ENCODE results near the gene OXSR1.
"Not testable (repeated sequence)": the region's sequence is repeated elsewhere in the genome, so short reads cannot be mapped to it uniquely, and the experiment has no call there.

The OXSR1 gene

DNA sequence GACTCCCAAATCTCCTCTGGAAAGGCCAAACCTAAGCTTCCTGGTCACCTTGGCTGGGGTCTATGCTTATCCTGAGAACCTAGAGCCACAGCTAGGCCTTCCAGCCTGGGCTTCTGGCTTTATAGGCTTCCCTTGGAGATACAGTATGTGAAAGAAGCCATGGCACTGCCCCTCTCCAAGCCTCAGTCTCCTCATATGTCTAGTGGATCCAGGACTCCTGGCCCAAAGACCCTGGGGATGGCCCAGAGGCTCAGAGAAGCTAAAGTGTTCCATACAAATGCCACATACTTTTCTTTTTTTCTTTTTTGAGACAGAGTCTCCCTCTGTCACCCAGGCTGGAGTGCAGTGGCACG lies 37.1 kb upstream of the OXSR1 start:
- DNase-seq, result no peak

DNA sequence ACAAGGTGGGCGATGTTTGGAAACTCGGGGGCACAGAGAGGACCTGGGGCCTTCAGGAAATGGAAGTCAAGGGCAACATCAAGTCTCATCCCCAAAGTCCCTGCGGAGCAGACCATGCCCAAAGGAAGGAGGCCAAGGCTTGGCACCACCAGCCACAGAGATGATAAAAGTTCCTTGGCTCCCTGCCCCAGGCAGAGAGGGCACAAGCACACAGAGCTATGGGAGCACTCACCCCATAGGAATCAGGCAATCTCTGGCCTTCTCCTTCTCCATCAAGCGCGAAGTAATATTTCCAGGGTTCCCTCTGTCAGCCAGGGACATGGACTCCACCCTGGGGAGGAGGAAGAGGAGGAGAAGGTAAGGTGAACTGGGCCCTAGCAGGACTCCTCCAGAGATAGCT lies 36.3 kb upstream of the OXSR1 start:
- no peak for DNase-seq

GRCh38 chr3:38130631-38131065 lies 34.7 kb upstream of the OXSR1 start:
- no peak for DNase-seq

GRCh38 chr3:38131621-38132369 lies 33.5 kb upstream of the OXSR1 start:
- DNase-seq, result peak; percentile 49 to 65

GRCh38 chr3:38133209-38133556 lies 32.2 kb upstream of the OXSR1 start:
- no peak for DNase-seq

GRCh38 chr3:38133557-38134405 lies 31.6 kb upstream of the OXSR1 start:
- DNase-seq, result no peak

DNA sequence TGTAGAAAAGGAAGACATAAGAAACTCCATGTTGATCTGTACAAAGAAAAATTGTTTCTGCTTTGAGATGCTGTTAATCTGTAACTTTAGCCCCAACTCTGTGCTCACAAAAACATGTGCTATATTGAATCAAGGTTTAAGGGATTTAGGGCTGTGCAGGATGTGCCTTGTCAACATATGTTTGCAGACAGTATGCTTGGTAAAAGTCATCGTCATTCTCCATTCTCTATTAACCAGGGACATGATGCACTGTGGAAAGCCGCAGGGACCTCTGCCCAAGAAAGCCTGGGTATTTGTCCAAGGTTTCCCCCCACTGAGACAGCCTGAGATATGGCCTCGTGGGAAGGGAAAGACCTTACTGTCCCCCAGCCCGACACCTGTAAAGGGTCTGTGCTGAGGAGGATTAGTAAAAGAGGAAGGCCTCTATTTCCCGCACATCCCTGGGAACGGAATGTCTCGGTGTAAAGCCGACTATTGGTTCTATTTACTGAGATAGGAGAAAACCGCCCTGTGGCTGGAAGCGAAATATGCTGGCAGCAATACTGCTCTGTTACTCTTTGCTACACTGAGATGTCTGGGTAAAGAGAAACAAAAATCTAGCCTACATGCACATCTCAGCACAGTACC lies 30.7 kb upstream of the OXSR1 start:
- not testable (repeated sequence) for DNase-seq

GRCh38 chr3:38135621-38136277 lies 29.6 kb upstream of the OXSR1 start:
- DNase-seq, result peak; percentile 51 to 52

DNA sequence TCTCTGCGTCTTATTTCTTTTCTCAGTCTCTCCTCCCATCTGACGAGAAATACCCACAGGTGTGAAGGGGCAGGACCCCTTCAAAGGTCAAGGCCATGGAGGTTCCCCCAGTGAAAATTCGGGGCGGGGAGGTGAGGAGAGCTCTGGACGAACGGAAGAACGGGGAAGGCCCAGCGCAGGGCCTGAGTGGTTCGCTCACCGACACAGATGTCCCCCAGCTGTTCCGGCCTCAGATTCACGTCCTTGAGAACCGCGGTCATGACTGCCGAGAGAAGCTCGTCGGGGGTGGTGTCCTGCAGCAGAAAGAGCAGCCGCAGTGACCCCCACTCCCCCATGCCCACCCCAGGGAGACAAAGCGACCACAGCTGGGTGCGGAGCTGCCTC lies 29.0 kb upstream of the OXSR1 start:
- peak in 1 of 2 experiments; percentile 27 for DNase-seq

GRCh38 chr3:38136777-38137614 lies 28.3 kb upstream of the OXSR1 start, which contains the start of gene ACAA1:
TSS of gene ACAA1 (minus strand) at chr3:38137127. CDS start at chr3:38137035, 92 bp downstream.
- peak; percentile 100 for DNase-seq

- no peak for DNase-seq
These were observed 27.6 kb upstream of the OXSR1 start for GRCh38 chr3:38137615-38138348.

DNA sequence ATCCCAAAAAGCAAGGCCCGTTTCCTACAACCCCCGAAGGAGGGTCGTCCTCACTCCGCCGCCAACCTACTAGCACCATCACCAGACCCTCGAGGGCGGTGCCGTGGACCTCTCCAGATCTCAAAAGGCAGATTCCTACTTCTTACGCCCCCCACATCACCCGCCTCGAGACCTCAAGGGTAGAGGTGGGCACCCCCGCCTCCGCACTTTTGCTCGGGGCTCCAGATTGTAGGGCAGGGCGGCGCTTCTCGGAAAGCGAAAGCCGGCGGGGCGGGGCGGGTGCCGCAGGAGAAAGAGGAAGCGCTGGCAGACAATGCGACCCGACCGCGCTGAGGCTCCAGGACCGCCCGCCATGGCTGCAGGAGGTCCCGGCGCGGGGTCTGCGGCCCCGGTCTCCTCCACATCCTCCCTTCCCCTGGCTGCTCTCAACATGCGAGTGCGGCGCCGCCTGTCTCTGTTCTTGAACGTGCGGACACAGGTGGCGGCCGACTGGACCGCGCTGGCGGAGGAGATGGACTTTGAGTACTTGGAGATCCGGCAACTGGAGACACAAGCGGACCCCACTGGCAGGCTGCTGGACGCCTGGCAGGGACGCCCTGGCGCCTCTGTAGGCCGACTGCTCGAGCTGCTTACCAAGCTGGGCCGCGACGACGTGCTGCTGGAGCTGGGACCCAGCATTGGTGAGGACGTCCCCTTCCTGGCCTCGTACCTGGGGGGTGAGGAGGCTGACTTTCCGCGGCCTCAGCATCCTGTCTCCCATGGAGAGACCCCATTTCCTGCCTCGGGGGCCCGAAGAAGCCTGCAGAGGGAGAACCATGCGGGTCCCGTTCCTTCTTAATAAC lies 26.8 kb upstream of the OXSR1 start, which contains the start of gene MYD88:
MYD88 (plus strand) TSS at position 313 of the 842 bp plus-strand sequence; CDS start at position 353, 40 bp downstream.
- DNase-seq, result peak; percentile 82 to 89

DNA sequence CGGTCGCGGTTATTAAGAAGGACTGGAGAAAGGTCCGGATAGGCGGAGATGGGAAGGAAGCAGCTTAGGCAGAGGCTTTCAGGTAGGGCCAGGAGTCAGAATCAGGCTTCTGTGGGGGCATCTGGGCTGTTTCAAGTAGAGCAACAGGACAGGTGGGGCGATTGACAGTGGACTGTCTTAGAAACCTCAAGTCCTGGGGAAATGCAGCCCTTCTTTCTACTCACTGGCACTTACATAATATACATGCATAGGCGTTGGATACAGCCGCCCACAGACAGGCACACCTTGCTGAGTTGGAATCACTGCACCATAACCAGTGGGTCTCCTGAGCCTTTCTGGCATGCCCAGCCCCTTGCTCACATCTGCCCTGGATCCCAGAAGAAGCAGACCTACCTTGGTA lies 26.1 kb upstream of the OXSR1 start:
- DNase-seq, result peak; percentile 33 to 44

GRCh38 chr3:38139652-38140051 lies 25.7 kb upstream of the OXSR1 start:
- no peak for DNase-seq

DNA sequence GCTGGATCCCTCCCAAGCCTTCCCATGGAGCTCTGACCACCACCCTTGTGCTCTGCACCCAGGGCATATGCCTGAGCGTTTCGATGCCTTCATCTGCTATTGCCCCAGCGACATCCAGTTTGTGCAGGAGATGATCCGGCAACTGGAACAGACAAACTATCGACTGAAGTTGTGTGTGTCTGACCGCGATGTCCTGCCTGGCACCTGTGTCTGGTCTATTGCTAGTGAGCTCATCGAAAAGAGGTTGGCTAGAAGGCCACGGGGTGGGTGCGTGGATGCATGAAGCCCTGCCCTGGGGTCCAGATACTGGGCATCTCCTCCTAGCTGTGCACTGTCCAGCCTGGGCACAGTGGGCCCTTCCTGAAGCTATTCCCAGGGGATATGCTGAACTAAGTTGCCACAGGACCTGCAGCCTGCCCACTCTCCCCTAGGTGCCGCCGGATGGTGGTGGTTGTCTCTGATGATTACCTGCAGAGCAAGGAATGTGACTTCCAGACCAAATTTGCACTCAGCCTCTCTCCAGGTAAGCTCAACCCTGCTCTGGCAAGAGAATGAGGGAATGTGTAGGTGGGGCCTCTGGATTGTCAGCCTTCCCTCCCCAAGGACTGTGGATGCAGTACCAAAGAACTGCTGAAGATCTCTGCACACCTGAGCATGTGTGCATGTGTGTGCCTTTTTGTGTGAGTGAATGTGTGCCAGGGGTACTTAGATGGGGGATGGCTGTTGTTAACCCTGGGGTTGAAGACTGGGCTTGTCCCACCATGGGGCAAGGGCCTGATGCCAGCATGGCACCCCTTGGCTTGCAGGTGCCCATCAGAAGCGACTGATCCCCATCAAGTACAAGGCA lies 24.8 kb upstream of the OXSR1 start:
- DNase-seq, result no peak

DNA sequence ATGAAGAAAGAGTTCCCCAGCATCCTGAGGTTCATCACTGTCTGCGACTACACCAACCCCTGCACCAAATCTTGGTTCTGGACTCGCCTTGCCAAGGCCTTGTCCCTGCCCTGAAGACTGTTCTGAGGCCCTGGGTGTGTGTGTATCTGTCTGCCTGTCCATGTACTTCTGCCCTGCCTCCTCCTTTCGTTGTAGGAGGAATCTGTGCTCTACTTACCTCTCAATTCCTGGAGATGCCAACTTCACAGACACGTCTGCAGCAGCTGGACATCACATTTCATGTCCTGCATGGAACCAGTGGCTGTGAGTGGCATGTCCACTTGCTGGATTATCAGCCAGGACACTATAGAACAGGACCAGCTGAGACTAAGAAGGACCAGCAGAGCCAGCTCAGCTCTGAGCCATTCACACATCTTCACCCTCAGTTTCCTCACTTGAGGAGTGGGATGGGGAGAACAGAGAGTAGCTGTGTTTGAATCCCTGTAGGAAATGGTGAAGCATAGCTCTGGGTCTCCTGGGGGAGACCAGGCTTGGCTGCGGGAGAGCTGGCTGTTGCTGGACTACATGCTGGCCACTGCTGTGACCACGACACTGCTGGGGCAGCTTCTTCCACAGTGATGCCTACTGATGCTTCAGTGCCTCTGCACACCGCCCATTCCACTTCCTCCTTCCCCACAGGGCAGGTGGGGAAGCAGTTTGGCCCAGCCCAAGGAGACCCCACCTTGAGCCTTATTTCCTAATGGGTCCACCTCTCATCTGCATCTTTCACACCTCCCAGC lies 24.0 kb upstream of the OXSR1 start:
- DNase-seq, result no peak

DNA sequence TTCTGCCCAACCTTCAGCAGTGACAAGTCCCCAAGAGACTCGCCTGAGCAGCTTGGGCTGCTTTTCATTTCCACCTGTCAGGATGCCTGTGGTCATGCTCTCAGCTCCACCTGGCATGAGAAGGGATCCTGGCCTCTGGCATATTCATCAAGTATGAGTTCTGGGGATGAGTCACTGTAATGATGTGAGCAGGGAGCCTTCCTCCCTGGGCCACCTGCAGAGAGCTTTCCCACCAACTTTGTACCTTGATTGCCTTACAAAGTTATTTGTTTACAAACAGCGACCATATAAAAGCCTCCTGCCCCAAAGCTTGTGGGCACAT lies 23.4 kb upstream of the OXSR1 start:
- no peak for DNase-seq

- DNase-seq, result no peak
These were observed 22.4 kb upstream of the OXSR1 start for GRCh38 chr3:38142959-38143358.

DNA sequence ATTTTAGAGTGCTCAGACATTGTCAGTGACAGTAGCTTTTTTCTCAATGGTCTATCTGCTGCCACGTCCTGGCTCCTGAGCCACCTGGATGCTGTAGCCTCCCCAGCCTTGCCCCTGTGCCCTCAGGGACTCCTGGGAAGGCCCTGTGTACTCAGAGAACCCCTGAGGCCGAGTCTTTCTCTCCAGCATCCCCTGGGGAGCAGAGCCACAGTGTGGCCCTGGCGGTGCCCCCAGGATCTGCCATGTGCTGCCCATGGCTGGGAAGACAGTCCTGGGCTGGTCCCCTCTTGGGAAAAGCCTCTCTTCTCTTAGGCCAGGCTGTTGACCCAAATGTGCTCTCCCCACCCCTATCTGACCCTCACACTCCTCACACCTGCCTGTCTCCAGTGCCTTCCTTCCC lies 21.8 kb upstream of the OXSR1 start:
- DNase-seq, result no peak
